Gastroesophageal sphincter (tissue), 3 donors: ENCODE results near the gene CD302.

Experiments
- POLR2AphosphoS5 ChIP-seq: sonication (generic); formaldehyde crosslinking; IDR thresholded peaks from one replicate; pipeline ENCODE4 v1.6.1; 2017; ENCODE audit warnings: antibody characterized with exemption
- TF ChIP-seq, protein P1 (sequence below), 4 experiments: fragments of 200-600 bp in 2 of 4; fragments of 450-650 bp in 2 of 4; sonication (generic) in 1 of 4; IDR thresholded peaks; one replicate each; pipeline ENCODE4 v1.5.1; 2017 to 2019; ENCODE audit warnings: antibody characterized with exemption in 4 of 4, mild to moderate bottlenecking in 2 of 4, moderate library complexity in 2 of 4

DNA sequence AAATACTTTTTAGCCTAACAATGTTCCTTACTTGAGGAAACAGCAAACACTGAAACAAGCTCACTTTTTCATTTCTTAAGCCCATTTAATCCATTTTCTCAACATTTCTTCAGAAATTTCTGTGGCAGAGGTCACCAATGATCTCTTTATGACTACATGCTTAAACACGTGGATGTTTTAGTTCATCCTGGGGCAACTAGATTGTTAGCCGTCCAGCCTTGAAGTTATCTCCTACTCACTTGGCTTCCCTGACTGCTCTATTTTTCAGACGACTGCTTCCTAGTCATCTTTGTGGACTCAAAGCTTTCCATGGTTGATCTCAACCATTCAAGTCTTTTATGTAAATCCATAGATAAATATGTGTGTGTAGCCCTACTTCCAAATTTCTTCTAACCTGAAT is 24.1 kb downstream of the CD302 start:
- TF ChIP-seq, protein P1, sequence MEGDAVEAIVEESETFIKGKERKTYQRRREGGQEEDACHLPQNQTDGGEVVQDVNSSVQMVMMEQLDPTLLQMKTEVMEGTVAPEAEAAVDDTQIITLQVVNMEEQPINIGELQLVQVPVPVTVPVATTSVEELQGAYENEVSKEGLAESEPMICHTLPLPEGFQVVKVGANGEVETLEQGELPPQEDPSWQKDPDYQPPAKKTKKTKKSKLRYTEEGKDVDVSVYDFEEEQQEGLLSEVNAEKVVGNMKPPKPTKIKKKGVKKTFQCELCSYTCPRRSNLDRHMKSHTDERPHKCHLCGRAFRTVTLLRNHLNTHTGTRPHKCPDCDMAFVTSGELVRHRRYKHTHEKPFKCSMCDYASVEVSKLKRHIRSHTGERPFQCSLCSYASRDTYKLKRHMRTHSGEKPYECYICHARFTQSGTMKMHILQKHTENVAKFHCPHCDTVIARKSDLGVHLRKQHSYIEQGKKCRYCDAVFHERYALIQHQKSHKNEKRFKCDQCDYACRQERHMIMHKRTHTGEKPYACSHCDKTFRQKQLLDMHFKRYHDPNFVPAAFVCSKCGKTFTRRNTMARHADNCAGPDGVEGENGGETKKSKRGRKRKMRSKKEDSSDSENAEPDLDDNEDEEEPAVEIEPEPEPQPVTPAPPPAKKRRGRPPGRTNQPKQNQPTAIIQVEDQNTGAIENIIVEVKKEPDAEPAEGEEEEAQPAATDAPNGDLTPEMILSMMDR (IDR thresholded peaks at IDR 0.05) = no peak
- TF ChIP-seq POLR2AphosphoS5 = no peak
